CD14-positive monocyte (primary cell): ENCODE results near the gene KLHDC9. TPM values are rescaled to one million over a fixed set of nuclear protein-coding genes. Genes with fewer than 3 reads are reported as not detected.

Experiments
- DNase-seq, 3 donors: peaks; one replicate each; pipeline ENCODE4 v3.0.0-alpha.2; 2011 to 2022
- H2AFZ ChIP-seq: 2 replicates; pipeline ENCODE4 v1.6.0; 2012; ENCODE audit warnings: mild to moderate bottlenecking, low read depth, low read length, inconsistent platforms; ENCODE audit not compliant: insufficient read depth, poor library complexity, severe bottlenecking
- H3K27ac ChIP-seq, 2 donors: 1 replicate in 1 of 2; 2 replicates in 1 of 2; pipeline ENCODE4 v1.5.1; 2012 to 2013; ENCODE audit warnings: low read length in 2 of 2, control low read depth in 1 of 2, inconsistent platforms in 1 of 2, low read depth in 1 of 2, mild to moderate bottlenecking in 1 of 2
- H3K27me3 ChIP-seq, 2 donors: one replicate each; pipeline versions ENCODE4 v1.6.0 to v1.6.1; 2011 to 2013; ENCODE audit warnings: low read length in 2 of 2; ENCODE audit not compliant: control insufficient read depth in 2 of 2, insufficient read depth in 2 of 2
- H3K36me3 ChIP-seq, 2 donors: replicated peaks in 1 of 2; 1 replicate in 1 of 2; 2 replicates in 1 of 2; pipeline versions ENCODE4 v1.5.1 to v1.6.1; 2012 to 2013; ENCODE audit warnings: low read length in 2 of 2, control low read depth in 1 of 2, inconsistent platforms in 1 of 2, mild to moderate bottlenecking in 1 of 2; ENCODE audit not compliant: insufficient read depth in 2 of 2, control insufficient read depth in 1 of 2
- H3K4me1 ChIP-seq, 2 donors: 1 replicate in 1 of 2; 2 replicates in 1 of 2; pipeline versions ENCODE4 v1.5.1 to v1.6.1; 2012 to 2013; ENCODE audit warnings: low read length in 2 of 2, control low read depth in 1 of 2, inconsistent platforms in 1 of 2, mild to moderate bottlenecking in 1 of 2, moderate library complexity in 1 of 2; ENCODE audit not compliant: insufficient read depth in 2 of 2, control insufficient read depth in 1 of 2
- H3K4me2 ChIP-seq: replicated peaks from 2 replicates; pipeline ENCODE3; 2012; ENCODE audit warnings: low read length, moderate library complexity, mild to moderate bottlenecking; ENCODE audit not compliant: poor library complexity, severe bottlenecking; ENCODE audit errors: extremely low read depth
- H3K4me3 ChIP-seq, 3 experiments: fragments of 200-600 bp in 1 of 3; sonication (generic) in 1 of 3; replicated peaks in 1 of 3; 1 replicate in 2 of 3; 2 replicates in 1 of 3; pipeline ENCODE4 v1.5.1; 2011 to 2013; ENCODE audit warnings: low read length in 3 of 3, mild to moderate bottlenecking in 3 of 3, control low read depth in 2 of 3, low read depth in 2 of 3, inconsistent platforms in 1 of 3, moderate library complexity in 1 of 3
- H3K79me2 ChIP-seq: 2 replicates; pipeline ENCODE4 v1.6.0; 2012; ENCODE audit warnings: mild to moderate bottlenecking, control low read depth, inconsistent platforms, low read length, moderate library complexity; ENCODE audit not compliant: insufficient read depth
- H3K9ac ChIP-seq: 2 replicates; pipeline ENCODE4 v1.6.0; 2017; ENCODE audit warnings: low read length, mild to moderate bottlenecking; ENCODE audit not compliant: insufficient read depth, poor library complexity, severe bottlenecking
- H3K9me3 ChIP-seq, 2 donors: replicated peaks in 1 of 2; 1 replicate in 1 of 2; 2 replicates in 1 of 2; pipeline versions ENCODE4 v1.5.1 to v1.6.1; 2012 to 2013; ENCODE audit warnings: low read length in 2 of 2, control low read depth in 1 of 2; ENCODE audit not compliant: control insufficient read depth in 1 of 2, insufficient read depth in 1 of 2
- H4K20me1 ChIP-seq: 2 replicates; pipeline ENCODE4 v1.6.0; 2012; ENCODE audit warnings: mild to moderate bottlenecking, low read length, control low read depth, moderate library complexity; ENCODE audit not compliant: insufficient read depth
- H3K27ac Mint-ChIP-seq, 7 donors: one replicate each; pipeline ENCODE4 v1.8.0; 2020; ENCODE audit warnings: mild to moderate bottlenecking in 7 of 7, mixed read lengths in 7 of 7, moderate library complexity in 6 of 7, inconsistent platforms in 2 of 7
- H3K27me3 Mint-ChIP-seq, 3 donors: one replicate each; pipeline ENCODE4 v1.8.0; 2021 to 2022; ENCODE audit warnings: low read depth in 3 of 3, mild to moderate bottlenecking in 3 of 3, mixed read lengths in 3 of 3, moderate library complexity in 3 of 3, inconsistent platforms in 1 of 3
- H3K36me3 Mint-ChIP-seq, 2 donors: one replicate each; pipeline ENCODE4 v1.8.0; 2020; ENCODE audit warnings: mixed read lengths in 2 of 2, inconsistent platforms in 1 of 2, mild to moderate bottlenecking in 1 of 2
- H3K4me1 Mint-ChIP-seq: one replicate; pipeline ENCODE4 v1.8.0; 2020; ENCODE audit warnings: mild to moderate bottlenecking, mixed read lengths
- H3K4me3 Mint-ChIP-seq, 2 donors: one replicate each; pipeline ENCODE4 v1.8.0; 2020; ENCODE audit warnings: mild to moderate bottlenecking in 2 of 2, mixed read lengths in 2 of 2, moderate library complexity in 1 of 2
- H3K9me3 Mint-ChIP-seq, 7 donors: one replicate each; pipeline ENCODE4 v1.8.0; 2020 to 2022; ENCODE audit warnings: mixed read lengths in 7 of 7, mild to moderate bottlenecking in 6 of 7, moderate library complexity in 6 of 7, inconsistent platforms in 2 of 7
- CTCF ChIP-seq: fragments of 200-600 bp; IDR thresholded peaks from one replicate; pipeline ENCODE4 v1.8.0; 2022; ENCODE audit warnings: antibody characterized with exemption, mild to moderate bottlenecking
- WGBS: methylation state at CpG from one replicate; pipeline ENCODE4 v1.1.5; 2013; ENCODE audit warnings: missing lambda C conversion rate; ENCODE audit not compliant: insufficient coverage; 5-methylcytosine and 5-hydroxymethylcytosine counted together
- intact Hi-C, 2 donors: fragments of 100-400 bp; cut with micrococcal nuclease; formaldehyde crosslinking; loops; one replicate each; pipeline versions ENCODE4 v1.15.0 to v1.15.1; 2023
- polyA minus RNA-seq: library from RNA; depleted of rRNA, polyadenylated mRNA; stranded (reverse); fragments of >200 nt; gene quantifications from 2 replicates; pipeline ENCODE4 v1.2.3, GENCODE V29; 2012
- polyA plus RNA-seq, 3 donors: library from polyadenylated mRNA; depleted of rRNA in 1 of 3; unstranded in 2 of 3; stranded (reverse) in 1 of 3; fragments of 300-500 nt in 2 of 3; fragments of >200 nt in 1 of 3; fragmentation: Illumina TruSeq in 2 of 3; gene quantifications; 1 replicate in 2 of 3; 2 replicates in 1 of 3; pipeline ENCODE4 v1.2.3, GENCODE V29; 2012 to 2021
- total RNA-seq, 12 experiments: library from RNA in 1 of 12; stranded (reverse) in 1 of 12; fragments of 120-200 nt in 1 of 12; gene quantifications; one replicate each; pipeline ENCODE4 v1.2.4 and lab custom pipeline; 2013 to 2026; ENCODE audit warnings: mixed read lengths in 6 of 12, inconsistent platforms in 1 of 12

The KLHDC9 gene
- total RNA-seq (2013), result not detected
- under 1 TPM in 1 of 3 donors, not detected in 2; 0.08 TPM for polyA plus RNA-seq
- not detected in 2 replicates for polyA minus RNA-seq
- 0 to 0.80 (median 0) reads per million in 11 experiments for total RNA-seq (lab: John Stamatoyannopoulos, UW)

- WGBS, result 8% methylated on average over 69 of the region's 71 CpGs
- Histone ChIP-seq H4K20me1 (peaks cover 16% of the 10 kb centered on the region), H2AFZ (peak within 1 kb of the TSS; percentile 84), H3K4me1 (peaks cover 34 to 37% of the 10 kb centered on the region in 2 donors), H3K36me3 (peaks cover 28 to 34% of the 10 kb centered on the region in 2 donors), H3K4me3 (peak within 1 kb of the TSS; percentile 37 to 76 (median 60)), H3K9ac (peak within 1 kb of the TSS; percentile 51), H3K27me3 (peaks cover 0 to 7% of the 10 kb centered on the region in 2 donors), H3K9me3 (no peaks in the 10 kb centered on the region), H3K27ac (peak within 1 kb of the TSS in 1 of 2 donors; percentile 32), H3K79me2 (peaks cover 13% of the 10 kb centered on the region), H3K4me2 (peak within 1 kb of the TSS; percentile 83)
- H3K4me3 Mint-ChIP-seq, result peak within 1 kb of the TSS; percentile 78 to 88
- intact Hi-C loops, result no loop called here
- peaks cover 0 to 5% (median 0%) of the 10 kb centered on the region in 7 donors for H3K9me3 Mint-ChIP-seq
- DNase-seq, result peak in 1 of 3 donors; percentile 39
- peaks cover 6 to 19% (median 10%) of the 10 kb centered on the region in 3 donors for H3K27me3 Mint-ChIP-seq
- H3K4me1 Mint-ChIP-seq, result peaks cover 43% of the 10 kb centered on the region
- no peak for TF ChIP-seq CTCF
- H3K27ac Mint-ChIP-seq, result peak within 1 kb of the TSS; percentile 60 to 90 (median 82)
- H3K36me3 Mint-ChIP-seq, result peaks cover 36 to 41% of the 10 kb centered on the region in 2 donors
These were observed at the start of gene KLHDC9 for GRCh38 chr1:161098210-161099068. Gene KLHDC9, plus strand, starts transcription at chr1:161098361. Its CDS starts 175 bp downstream, at chr1:161098536.

- H3K4me3 Mint-ChIP-seq, result no peak overlapping the region
- DNase-seq, result no peak
- 89% methylated on average over 3 of the region's 5 CpGs for WGBS
These were observed 49.0 kb upstream of the KLHDC9 start for GRCh38 chr1:161048949-161049722.

More at GRCh38 chr1:161048949-161049722, 49.0 kb upstream of the KLHDC9 start:
- Mint-ChIP-seq H3K36me3 (peaks cover 66 to 73% of the 10 kb centered on the region in 2 donors), H3K27me3 (no peaks in the 10 kb centered on the region), H3K4me1 (peaks cover 60% of the 10 kb centered on the region), H3K27ac (peak overlapping the region; percentile 99 to 100 (median 100)), H3K9me3 (no peaks in the 10 kb centered on the region)
- Histone ChIP-seq H3K27me3 (no peaks in the 10 kb centered on the region), H3K4me3 (peak overlapping the region in 1 of 3 experiments; percentile 14), H3K4me1 (peaks cover 43 to 59% of the 10 kb centered on the region in 2 donors), H4K20me1 (peaks cover 52% of the 10 kb centered on the region), H3K4me2 (no peak overlapping the region), H3K9ac (peak overlapping the region; percentile 6), H3K27ac (peak overlapping the region; percentile 88 to 99), H3K36me3 (peaks cover 63 to 71% of the 10 kb centered on the region in 2 donors), H3K9me3 (no peaks in the 10 kb centered on the region), H3K79me2 (peaks cover 64% of the 10 kb centered on the region), H2AFZ (no peak overlapping the region)
- intact Hi-C loops, result loop anchor here in 1 of 2 donors (5.0 kb wide), 1 partner anchor 88 kb away; no protein-coding TSS in a partner anchor
- TF ChIP-seq CTCF, result no peak
